SK-N-SH (cell line): ENCODE results near the gene PARVB. TPM values are rescaled to one million over a fixed set of nuclear protein-coding genes. Genes with fewer than 3 reads are reported as not detected.

Experiments
- CTCF ChIA-PET: fragments of 300-600, 350-600 bp; formaldehyde crosslinking; extraction: SDS; loops from one replicate; lab custom pipeline; 2021; lab: Yijun Ruan, JAX
- POLR2A ChIA-PET: fragments of 350-600 bp; sonication (Branson Sonifier 250); formaldehyde crosslinking; extraction: SDS; loops from one replicate; lab custom pipeline; 2020; ENCODE audit warnings: antibody characterized with exemption, inconsistent platforms; lab: Yijun Ruan, JAX
- DNase-seq: peaks from one replicate; pipeline ENCODE4 v3.0.0; 2012
- H2AFZ ChIP-seq: fragments of 200-600 bp; sonication (generic); 2 replicates; pipeline ENCODE4 v1.8.1; 2016; ENCODE audit warnings: antibody characterized with exemption, mild to moderate bottlenecking, low read depth
- H3F3A ChIP-seq: fragments of 200-600 bp; sonication (generic); replicated peaks from 2 replicates; pipeline ENCODE3; 2016; ENCODE audit warnings: antibody characterized with exemption, mild to moderate bottlenecking; ENCODE audit not compliant: insufficient read depth
- H3K27ac ChIP-seq, 2 experiments: fragments of 200-500 bp in 1 of 2; fragments of 200-600 bp in 1 of 2; sonication (Bioruptor generic) in 1 of 2; sonication (generic), shearing (Covaris generic) in 1 of 2; 2 replicates each; pipeline versions ENCODE4 v1.5.1 to v1.6.1; 2014 to 2016; ENCODE audit warnings: low read depth in 2 of 2, inconsistent platforms in 1 of 2, low read length in 1 of 2, mild to moderate bottlenecking in 1 of 2, mixed read lengths in 1 of 2
- H3K27me3 ChIP-seq: fragments of 200-600 bp; sonication (generic), shearing (Covaris generic); 2 replicates; pipeline ENCODE4 v1.6.1; 2016; ENCODE audit warnings: mixed run types; ENCODE audit not compliant: insufficient read depth
- H3K36me3 ChIP-seq, 2 experiments: fragments of 200-500 bp in 1 of 2; fragments of 200-600 bp in 1 of 2; sonication (Bioruptor generic) in 1 of 2; sonication (generic) in 1 of 2; replicated peaks in 1 of 2; 2 replicates each; pipeline versions ENCODE3 to v1.5.1; 2014 to 2016; ENCODE audit warnings: low read length in 1 of 2, mild to moderate bottlenecking in 1 of 2; ENCODE audit not compliant: insufficient read depth in 2 of 2, control insufficient read depth in 1 of 2
- H3K4me1 ChIP-seq, 2 experiments: fragments of 200-500 bp in 1 of 2; fragments of 200-600 bp in 1 of 2; sonication (Bioruptor generic) in 1 of 2; sonication (generic), shearing (Covaris generic) in 1 of 2; 2 replicates each; pipeline versions ENCODE4 v1.5.1 to v1.6.1; 2014 to 2016; ENCODE audit warnings: low read depth in 1 of 2, low read length in 1 of 2, mixed run types in 1 of 2; ENCODE audit not compliant: insufficient read depth in 2 of 2, control insufficient read depth in 1 of 2
- H3K4me2 ChIP-seq: fragments of 200-600 bp; sonication (generic), shearing (Covaris generic); 2 replicates; pipeline ENCODE4 v1.6.1; 2017; ENCODE audit warnings: mixed run types
- H3K4me3 ChIP-seq, 2 experiments: fragments of 200-500 bp in 1 of 2; fragments of 200-600 bp in 1 of 2; sonication (Bioruptor generic) in 1 of 2; sonication (generic), shearing (Covaris generic) in 1 of 2; 2 replicates each; pipeline versions ENCODE4 v1.5.1 to v1.8.1; 2014 to 2016; ENCODE audit warnings: low read depth in 2 of 2, inconsistent platforms in 1 of 2, low read length in 1 of 2, mild to moderate bottlenecking in 1 of 2, mixed read lengths in 1 of 2, moderate library complexity in 1 of 2
- H3K79me2 ChIP-seq: fragments of 200-600 bp; sonication (generic); 2 replicates; pipeline ENCODE4 v1.8.1; 2017; ENCODE audit warnings: mild to moderate bottlenecking; ENCODE audit not compliant: insufficient read depth
- H3K9ac ChIP-seq: fragments of 200-600 bp; sonication (generic); 2 replicates; pipeline ENCODE4 v1.6.1; 2017; ENCODE audit warnings: mixed run types
- H3K9me2 ChIP-seq: fragments of 200-600 bp; sonication (generic); 2 replicates; pipeline ENCODE4 v1.6.1; 2017; ENCODE audit warnings: mixed run types
- H3K9me3 ChIP-seq: fragments of 200-600 bp; sonication (generic); 2 replicates; pipeline ENCODE4 v1.6.1; 2017; ENCODE audit warnings: mixed run types, mild to moderate bottlenecking, moderate library complexity
- H4K20me1 ChIP-seq: fragments of 200-600 bp; sonication (generic); 2 replicates; pipeline ENCODE4 v1.6.1; 2017; ENCODE audit warnings: mild to moderate bottlenecking, mixed run types; ENCODE audit not compliant: insufficient read depth
- CHD2 ChIP-seq: fragments of 150-350 bp; IDR thresholded peaks from 2 replicates; pipeline ENCODE4 v1.6.1; 2018; ENCODE audit warnings: low read length; ENCODE audit not compliant: partially characterized antibody
- ELF1 ChIP-seq: IDR thresholded peaks from 2 replicates; pipeline ENCODE4 v1.4.0; 2012
- EP300 ChIP-seq, 2 experiments: IDR thresholded peaks; 2 replicates each; pipeline versions ENCODE4 v1.4.0 to v1.6.1; 2012; ENCODE audit warnings: borderline replicate concordance in 1 of 2, low read depth in 1 of 2, low read length in 1 of 2
- FOSL2 ChIP-seq: IDR thresholded peaks from 2 replicates; pipeline ENCODE4 v1.4.0; 2012; ENCODE audit warnings: low read depth, mild to moderate bottlenecking, moderate library complexity, borderline replicate concordance
- FOXM1 ChIP-seq: IDR thresholded peaks from 2 replicates; pipeline ENCODE4 v1.4.0; 2012; ENCODE audit warnings: low read depth, mild to moderate bottlenecking
- IRF3 ChIP-seq: fragments of 150-350 bp; IDR thresholded peaks from 2 replicates; pipeline ENCODE4 v1.6.1; 2016; ENCODE audit warnings: mild to moderate bottlenecking, low read depth, low read length
- MAX ChIP-seq: IDR thresholded peaks from 2 replicates; pipeline ENCODE4 v1.4.0; 2012; ENCODE audit warnings: low read depth
- MXI1 ChIP-seq: IDR thresholded peaks from 2 replicates; pipeline ENCODE4 v1.6.1; 2012; ENCODE audit warnings: mild to moderate bottlenecking, low read depth, low read length, improper control_type of control experiment
- NFIC ChIP-seq: IDR thresholded peaks from 2 replicates; pipeline ENCODE4 v1.4.0; 2012; ENCODE audit warnings: borderline replicate concordance
- NRF1 ChIP-seq: IDR thresholded peaks from 2 replicates; pipeline ENCODE4 v1.6.1; 2012; ENCODE audit warnings: low read depth, mild to moderate bottlenecking, low read length
- POLR2AphosphoS5 ChIP-seq: IDR thresholded peaks from 2 replicates; pipeline ENCODE4 v1.6.1; 2012; ENCODE audit warnings: low read depth, low read length
- RCOR1 ChIP-seq: fragments of 150-350 bp; IDR thresholded peaks from 2 replicates; pipeline ENCODE4 v1.6.1; 2017; ENCODE audit warnings: antibody characterized with exemption, low read length
- RFX5 ChIP-seq: IDR thresholded peaks from 2 replicates; pipeline ENCODE4 v1.6.1; 2012; ENCODE audit warnings: mild to moderate bottlenecking, improper control_type of control experiment, low read length
- TAF1 ChIP-seq: IDR thresholded peaks from 2 replicates; pipeline ENCODE4 v1.6.1; 2012; ENCODE audit warnings: low read depth, mild to moderate bottlenecking, low read length, moderate library complexity, borderline replicate concordance
- USF1 ChIP-seq: IDR thresholded peaks from 2 replicates; pipeline ENCODE4 v1.4.0; 2012; ENCODE audit warnings: low read depth, borderline replicate concordance
- YY1 ChIP-seq: IDR thresholded peaks from 2 replicates; pipeline ENCODE4 v1.4.0; 2012; ENCODE audit warnings: low read depth, mild to moderate bottlenecking
- ZBTB33 ChIP-seq: IDR thresholded peaks from 2 replicates; pipeline ENCODE4 v1.4.0; 2012; ENCODE audit warnings: low read depth, borderline replicate concordance
- WGBS: methylation state at CpG from one replicate; pipeline ENCODE4 v1.1.6; 2017; ENCODE audit warnings: low lambda C conversion rate; 5-methylcytosine and 5-hydroxymethylcytosine counted together
- polyA plus RNA-seq, 3 experiments: library from polyadenylated mRNA; depleted of rRNA; stranded (reverse); fragments of >200 nt; gene quantifications; 2 replicates each; pipeline ENCODE4 v1.2.3, GENCODE V29; 2012

Gene PARVB
- polyA plus RNA-seq, 1 of the 3 experiments (the other 2 are of a cell fraction): 87.8 TPM

- H3K27ac ChIP-seq: no peak overlapping the region
- H3K4me3 ChIP-seq: no peak overlapping the region
- no peak overlapping the region for H3K4me2 ChIP-seq
- ChIA-PET CTCF (interaction anchor here (1.6 to 1.9 kb wide), 2 partner anchors 11 to 529 kb away, joined by 6 to 8 read pairs; no protein-coding TSS in a partner anchor), POLR2A (no interaction called here)
- TF ChIP-seq NFIC: no peak
- no peak for TF ChIP-seq MXI1
- TF ChIP-seq MAX: no peak
- TF ChIP-seq USF1: no peak
- no peak for TF ChIP-seq NRF1
- TF ChIP-seq ZBTB33: no peak
- TF ChIP-seq CHD2: no peak
- TF ChIP-seq TAF1: no peak
- no peak for TF ChIP-seq YY1
- TF ChIP-seq IRF3: no peak
- H3K79me2 ChIP-seq: no peaks in the 10 kb centered on the region
- H3K9ac ChIP-seq: no peak overlapping the region
- no peaks in the 10 kb centered on the region for H3K9me2 ChIP-seq
- no peaks in the 10 kb centered on the region for H3K27me3 ChIP-seq
- no peak for DNase-seq
- H4K20me1 ChIP-seq: no peaks in the 10 kb centered on the region
- H3K36me3 ChIP-seq: no peaks in the 10 kb centered on the region
- no peaks in the 10 kb centered on the region for H3K4me1 ChIP-seq
- H2AFZ ChIP-seq: no peak overlapping the region
- 80% methylated on average over 1 of the region's 11 CpGs for WGBS
- H3F3A ChIP-seq: no peaks in the 10 kb centered on the region
- no peaks in the 10 kb centered on the region for H3K9me3 ChIP-seq
These were observed 72.6 kb downstream of the PARVB start for GRCh38 chr22:44096736-44097135.

GRCh38 chr22:44097263-44098020 lies 73.3 kb downstream of the PARVB start:
- ChIA-PET POLR2A (no interaction called here), CTCF (interaction anchor here (0.6 to 1.6 kb wide), 3 partner anchors 12 to 505 kb away, joined by 3 to 8 read pairs (median 3); no protein-coding TSS in a partner anchor)
- no peak overlapping the region for H3K27ac ChIP-seq
- no peaks in the 10 kb centered on the region for H3K9me3 ChIP-seq
- DNase-seq: no peak
- H3K4me1 ChIP-seq: no peaks in the 10 kb centered on the region
- no peaks in the 10 kb centered on the region for H3K9me2 ChIP-seq
- H3K4me3 ChIP-seq: no peak overlapping the region
- WGBS: 92% methylated on average over 11 of the region's 23 CpGs
- H3F3A ChIP-seq: no peaks in the 10 kb centered on the region
- H3K27me3 ChIP-seq: no peaks in the 10 kb centered on the region
- no peak overlapping the region for H3K9ac ChIP-seq
- no peaks in the 10 kb centered on the region for H3K79me2 ChIP-seq
- no peaks in the 10 kb centered on the region for H4K20me1 ChIP-seq
- H2AFZ ChIP-seq: no peak overlapping the region
- no peak overlapping the region for H3K4me2 ChIP-seq
- H3K36me3 ChIP-seq: no peaks in the 10 kb centered on the region
- TF ChIP-seq FOXM1: no peak
- TF ChIP-seq NRF1: no peak
- TF ChIP-seq EP300 (IDR thresholded peaks at IDR 0.05; ENCODE audit: borderline replicate concordance in 1 of 2, low read depth in 1 of 2, low read length in 1 of 2): no peak
- no peak for TF ChIP-seq RFX5
- TF ChIP-seq RCOR1: no peak
- no peak for TF ChIP-seq ZBTB33
- TF ChIP-seq ELF1: no peak
- TF ChIP-seq USF1: no peak
- TF ChIP-seq YY1: no peak
- no peak for TF ChIP-seq FOSL2
- no peak for TF ChIP-seq POLR2AphosphoS5
- no peak for TF ChIP-seq TAF1
- no peak for TF ChIP-seq IRF3
